HG02870 (cell line): Measurements from ENCODE around the gene STK24.
"Not testable (repeated sequence)": the region's sequence is repeated elsewhere in the genome, so short reads cannot be mapped to it uniquely, and the experiment has no call there.

Source experiments
- ATAC-seq: cut with Tn5 transposase; IDR thresholded peaks from one replicate; pipeline ENCODE4 v1.9.1; 2021; ENCODE audit warnings: mild to moderate bottlenecking, moderate library complexity; ENCODE audit not compliant: unreplicated experiment

Gene STK24

DNA sequence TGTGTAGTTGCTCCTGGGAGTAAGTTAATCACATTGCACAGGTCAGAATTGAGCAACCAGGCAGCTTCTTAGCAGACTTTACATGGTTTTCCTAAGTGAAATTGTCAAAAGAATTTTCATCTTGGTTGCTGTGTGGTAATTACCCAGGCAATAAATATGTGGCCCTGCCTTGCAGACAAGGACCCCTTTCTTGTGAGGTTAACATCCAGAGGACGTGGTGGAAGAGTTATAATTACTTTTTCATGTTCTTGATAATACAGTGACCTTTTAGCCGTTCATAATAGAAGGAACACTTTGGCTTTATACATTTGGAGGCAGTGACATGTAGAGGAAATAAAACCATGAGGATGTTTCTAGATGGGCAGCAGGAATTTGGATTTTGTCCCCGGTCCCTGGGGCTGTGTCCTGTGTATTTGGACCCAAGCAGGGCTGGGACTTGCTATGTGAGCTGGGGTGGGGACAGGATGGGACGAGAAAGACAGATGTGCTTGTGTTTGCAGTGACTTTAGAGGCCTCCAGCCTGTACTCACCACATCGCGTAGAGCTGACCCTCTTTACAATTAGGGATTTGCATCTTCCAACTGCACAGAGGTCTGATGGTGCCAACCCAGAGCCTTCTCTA, 156.2 kb downstream of the STK24 start:
- no peak for ATAC-seq

DNA sequence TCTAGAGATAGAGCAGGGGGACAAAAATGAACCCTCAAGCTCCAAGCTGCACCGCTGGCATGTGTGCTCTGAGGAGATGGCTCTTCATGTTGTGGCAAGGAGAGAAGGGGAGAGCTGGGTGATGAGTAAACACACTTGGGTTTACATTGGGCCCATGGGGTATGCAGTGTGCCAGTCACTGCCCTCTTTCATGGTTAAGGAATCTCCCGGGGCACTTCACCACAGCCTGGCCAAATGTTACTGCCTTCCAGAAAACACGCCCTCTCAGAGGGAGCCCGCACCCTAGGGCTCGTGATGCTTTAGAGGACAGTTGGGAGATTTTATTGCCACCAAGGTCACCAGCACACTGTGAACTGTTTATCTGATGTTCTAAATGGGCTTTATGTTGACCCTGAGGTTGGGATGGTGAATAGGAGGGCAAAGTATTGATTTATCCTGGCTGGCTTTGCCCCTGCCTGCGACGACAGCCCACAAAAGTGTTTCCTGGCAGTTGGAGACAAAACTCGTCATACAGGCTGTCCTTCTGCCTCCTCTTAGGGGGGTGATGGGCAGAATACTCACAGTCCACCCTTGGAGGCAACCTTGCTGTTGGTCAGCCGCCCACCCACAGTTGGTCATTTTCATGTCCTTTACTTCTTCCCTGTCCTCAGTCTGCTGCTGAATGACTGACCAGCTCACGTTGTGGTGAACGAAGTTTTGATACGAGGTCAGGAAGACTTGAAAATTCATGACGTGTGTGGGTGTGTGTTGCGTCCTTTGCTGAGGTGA, 156.9 kb downstream of the STK24 start:
- ATAC-seq, result no peak

DNA sequence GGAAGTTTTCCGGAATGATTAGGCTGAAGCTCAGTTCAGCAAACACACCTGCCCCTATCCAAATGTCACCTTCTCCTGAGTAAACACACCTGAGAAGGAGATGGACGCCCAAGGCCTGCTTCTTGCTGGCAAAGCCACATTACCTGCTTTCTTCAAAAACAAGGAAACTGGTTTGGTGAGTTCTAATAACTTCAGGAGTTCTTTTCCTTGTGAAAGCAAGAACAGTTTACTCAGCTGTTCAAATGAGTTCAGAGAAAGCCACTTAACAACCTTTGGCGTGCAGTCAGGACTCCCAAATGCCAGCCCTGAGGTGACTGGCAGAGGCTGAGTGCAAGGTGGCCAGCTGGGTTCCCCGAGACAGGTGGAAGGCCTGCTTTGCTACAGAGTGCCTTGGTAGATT, 160.5 kb downstream of the STK24 start:
- ATAC-seq, result no peak

DNA sequence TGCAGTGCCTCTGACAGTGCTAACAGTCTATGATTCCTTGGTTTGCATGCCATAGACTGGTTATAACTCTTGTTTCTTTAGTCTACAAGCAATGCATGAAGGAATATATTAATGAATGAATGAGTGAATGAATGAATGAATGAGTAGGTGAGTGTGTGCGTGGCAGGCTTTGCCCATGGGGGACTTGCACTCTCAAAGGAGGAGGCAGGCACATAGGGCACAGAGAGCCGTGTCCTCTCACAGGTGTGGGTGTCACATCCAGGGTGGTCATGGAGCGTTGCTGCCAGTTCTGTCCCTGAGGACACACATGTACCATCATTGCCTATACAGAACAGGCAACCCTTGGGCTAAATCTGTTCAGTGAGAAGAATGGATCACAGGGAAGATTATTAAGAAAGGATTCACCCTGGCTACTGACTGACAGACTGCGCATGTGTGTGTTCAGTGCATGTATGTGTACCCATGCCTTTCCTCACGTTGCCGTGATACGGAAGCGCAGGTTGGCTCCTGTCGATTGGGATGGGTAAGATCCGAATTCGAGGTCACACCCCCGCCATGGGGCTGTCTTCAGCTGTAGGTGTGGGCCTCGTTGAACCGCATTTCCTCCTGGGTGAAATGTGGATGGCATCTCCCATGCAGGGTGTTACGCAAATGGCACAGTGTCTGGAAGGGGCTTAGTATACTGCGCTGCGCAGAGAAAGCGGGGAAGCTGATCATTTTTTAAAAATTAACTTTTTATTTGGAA, 161.4 kb downstream of the STK24 start:
- ATAC-seq, result no peak

DNA sequence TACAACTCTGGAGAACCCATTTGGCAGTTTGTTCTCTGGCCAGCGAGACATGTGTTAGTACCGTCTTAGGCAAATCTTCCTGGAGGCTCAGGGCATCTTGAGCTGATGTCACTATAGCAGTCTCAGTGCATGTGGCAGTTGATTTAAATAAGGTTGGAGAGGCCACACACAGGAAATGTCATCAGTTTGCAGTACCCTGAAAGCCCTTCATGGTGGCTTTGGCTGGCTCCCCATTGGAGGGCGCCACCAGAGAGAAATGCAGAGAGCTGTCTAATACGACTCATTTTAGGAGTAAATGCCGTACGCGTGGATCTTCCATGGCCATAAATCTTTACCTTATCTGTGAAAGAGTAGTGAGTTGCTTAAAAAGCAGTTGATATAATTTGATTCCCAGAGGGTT, 163.1 kb downstream of the STK24 start:
- no peak for ATAC-seq

DNA sequence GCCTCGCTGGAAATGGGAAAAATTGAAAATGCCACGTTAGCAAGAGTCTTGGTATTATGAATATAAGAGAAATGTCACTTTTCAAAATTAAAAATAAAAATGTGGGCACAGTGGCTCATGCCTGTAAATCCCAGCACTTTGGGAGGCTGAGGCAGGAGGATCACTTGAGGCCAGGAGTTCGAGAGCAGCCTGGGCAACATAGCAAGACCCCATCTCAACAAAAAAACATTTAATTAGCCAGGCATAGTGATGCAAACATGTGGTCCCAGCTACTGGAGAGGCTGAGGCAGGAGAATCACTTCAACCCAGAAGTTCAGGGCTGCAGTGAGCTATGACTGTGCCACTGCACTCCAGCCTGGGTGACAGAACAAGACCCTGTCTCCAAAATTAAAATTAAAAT, 163.6 kb downstream of the STK24 start:
- not testable (repeated sequence) for ATAC-seq

DNA sequence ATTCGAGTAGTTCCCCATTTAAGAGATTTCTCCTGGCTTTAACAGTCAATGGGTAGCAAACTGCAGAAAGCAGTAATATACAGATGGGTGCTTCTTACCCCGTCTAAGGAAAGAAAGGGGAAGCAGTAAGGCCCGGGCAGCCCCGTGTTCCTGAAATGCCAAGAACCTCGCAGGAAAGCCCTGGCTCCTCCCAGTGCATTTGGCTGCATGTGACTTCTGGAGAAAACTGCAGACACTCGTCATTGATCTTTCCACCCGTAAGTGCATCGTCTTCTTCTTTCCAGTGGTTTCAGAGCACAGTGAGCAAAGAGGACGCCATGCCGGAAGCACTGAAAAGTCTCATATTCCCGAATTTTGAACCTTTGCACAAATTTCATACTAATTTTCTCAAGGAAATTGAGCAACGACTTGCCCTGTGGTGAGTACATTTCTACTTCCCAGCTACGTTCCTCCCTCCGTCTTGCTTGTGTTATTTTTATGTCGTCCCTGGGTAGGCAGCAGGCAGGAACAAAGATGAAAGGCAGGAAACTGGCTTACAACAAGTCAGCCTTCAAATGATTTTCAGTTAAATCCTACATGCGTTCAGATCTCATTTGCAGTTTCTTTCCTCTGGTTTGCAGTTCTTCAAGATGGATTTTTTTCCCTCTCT, 165.2 kb downstream of the STK24 start:
- ATAC-seq, result no peak

DNA sequence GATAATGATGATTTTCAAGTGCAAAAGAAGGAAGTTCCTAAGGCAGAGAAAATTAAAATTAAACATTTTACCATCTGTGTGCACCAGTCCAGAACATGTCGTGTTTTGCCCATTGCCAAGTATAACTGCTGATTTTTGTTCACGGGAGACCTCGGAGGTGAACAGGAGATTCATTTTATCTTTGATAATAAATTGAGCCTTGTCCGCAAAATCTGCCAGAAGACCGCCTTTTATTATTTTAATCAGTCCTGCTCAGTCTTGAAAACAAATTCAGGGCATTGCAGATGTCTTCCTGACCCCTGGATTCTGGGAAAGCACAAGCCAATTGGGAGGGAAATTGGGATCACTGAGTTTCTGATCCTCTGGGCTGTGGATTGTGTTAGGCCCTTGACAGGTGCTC, 165.9 kb downstream of the STK24 start:
- ATAC-seq, result no peak

DNA sequence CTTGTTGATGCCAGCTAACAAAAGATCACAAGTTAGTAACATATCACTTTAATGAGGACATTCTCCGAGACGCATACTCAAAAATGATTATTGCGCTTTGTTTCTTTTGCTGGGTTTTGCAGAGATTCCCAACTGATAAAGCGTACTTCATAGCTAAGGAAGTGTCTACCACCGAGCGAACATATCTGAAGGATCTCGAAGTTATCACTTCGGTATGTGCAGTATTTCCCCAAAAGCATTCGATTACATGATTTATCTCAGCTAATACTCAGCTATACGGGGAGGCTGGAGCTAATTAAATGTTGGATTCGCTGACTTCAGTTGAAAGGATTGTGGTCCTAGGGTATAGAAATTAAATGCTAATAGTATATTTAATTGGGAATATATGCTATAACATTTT, 166.3 kb downstream of the STK24 start:
- no peak for ATAC-seq

DNA sequence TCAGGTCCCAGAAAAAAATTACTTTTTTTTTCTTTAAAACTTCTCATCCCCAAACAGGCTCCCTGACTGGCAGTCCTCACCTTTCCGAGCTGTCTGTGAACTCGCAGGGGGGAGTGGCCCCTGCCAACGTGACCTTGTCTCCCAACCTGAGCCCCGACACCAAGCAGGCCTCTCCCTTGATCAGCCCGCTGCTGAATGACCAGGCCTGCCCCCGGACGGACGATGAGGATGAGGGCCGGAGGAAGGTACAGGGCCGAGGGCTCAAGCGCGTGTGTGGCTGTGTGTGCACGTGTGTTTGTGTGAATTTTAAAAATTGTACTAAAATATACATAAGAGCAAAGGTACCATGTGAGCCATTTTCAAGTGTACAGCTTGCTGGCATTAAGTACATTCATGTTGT, 167.6 kb downstream of the STK24 start:
- ATAC-seq, result no peak

DNA sequence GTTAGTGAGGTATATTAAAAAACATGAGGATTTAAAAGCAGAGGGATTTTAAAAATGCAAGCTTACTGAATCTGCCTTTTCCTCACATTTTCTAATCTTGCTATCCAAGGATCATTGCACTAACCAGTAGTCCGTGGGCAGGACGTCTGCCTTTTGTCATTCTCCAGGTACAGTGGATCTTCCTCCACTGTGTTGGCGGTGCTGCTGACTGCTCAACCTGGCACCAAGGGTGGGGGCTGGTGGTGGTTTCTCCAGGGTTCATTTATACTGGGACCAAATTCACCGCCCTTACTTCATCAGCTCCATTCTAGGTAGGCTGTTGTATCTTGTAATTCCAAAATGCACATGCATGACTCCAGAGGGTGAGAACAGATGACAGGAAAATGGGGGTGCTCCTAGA, 169.3 kb downstream of the STK24 start:
- ATAC-seq, result no peak

DNA sequence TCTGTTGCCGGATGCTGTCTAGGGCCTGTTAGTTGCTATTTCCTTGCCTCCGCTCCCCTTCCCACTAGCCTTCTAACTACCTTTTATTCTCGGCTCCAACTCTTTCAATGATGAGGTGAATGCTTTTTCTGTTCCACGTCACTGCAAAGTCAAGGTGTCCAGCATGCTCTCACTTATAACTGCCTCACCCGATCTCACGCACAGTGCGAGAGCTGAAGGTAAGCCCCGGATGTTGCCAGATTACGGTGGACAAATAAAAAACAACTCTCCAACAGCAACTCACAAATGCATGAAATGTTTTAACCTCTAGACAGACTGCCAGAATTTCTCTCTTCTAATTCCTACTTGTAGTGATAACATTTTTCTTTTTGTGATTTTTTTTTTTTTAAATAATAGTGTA, 169.9 kb downstream of the STK24 start:
- ATAC-seq, result no peak

DNA sequence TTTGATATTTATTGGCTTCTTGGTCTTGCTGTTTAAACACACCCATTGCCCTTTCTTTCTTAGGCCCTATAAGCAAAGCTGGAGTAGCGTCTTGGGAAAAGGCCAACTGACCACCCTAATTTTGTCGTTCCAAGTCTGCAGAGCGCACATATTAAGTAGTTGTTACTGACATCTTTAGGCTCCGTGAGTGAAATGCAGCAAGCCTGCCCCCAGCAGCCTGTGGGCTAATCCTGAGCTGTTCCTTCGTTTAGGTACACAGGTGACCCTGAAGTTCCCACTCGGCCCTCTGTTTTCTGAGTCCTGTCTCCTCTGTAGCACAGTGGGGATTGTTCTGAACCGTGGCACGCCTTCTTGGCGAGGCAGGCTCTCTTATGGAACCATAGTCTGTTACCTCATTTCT, 170.5 kb downstream of the STK24 start:
- ATAC-seq, result no peak

DNA sequence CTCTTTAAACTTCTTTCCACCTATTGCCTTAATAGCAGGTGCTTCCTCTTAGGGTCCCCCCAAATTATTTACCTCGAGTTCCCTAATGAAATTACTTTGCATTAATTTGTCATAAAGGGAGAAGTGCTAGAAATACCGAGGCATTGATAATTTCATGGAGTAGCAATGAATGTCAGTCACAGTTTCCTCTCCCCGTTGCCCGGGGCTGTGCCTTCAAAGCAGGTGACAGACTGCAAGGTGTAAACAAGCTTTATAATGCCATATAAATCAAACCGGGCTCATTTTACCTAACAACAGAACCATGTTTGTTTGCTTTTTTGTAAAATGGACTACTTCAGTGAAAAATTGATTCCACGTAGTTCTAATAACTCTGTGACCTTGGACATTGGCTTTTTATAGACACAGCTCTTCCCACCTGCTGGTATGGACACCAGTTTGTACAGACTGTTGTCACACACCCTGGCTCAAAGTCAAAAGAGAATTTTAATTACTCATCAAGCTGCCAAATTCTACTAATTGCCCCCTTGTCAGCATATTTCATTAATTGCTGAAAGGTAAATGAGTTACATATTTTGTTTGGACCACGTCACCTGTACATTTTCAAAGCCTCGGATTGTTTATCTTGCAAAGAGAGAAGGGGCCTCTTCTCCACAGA, 171.1 kb downstream of the STK24 start:
- no peak for ATAC-seq

DNA sequence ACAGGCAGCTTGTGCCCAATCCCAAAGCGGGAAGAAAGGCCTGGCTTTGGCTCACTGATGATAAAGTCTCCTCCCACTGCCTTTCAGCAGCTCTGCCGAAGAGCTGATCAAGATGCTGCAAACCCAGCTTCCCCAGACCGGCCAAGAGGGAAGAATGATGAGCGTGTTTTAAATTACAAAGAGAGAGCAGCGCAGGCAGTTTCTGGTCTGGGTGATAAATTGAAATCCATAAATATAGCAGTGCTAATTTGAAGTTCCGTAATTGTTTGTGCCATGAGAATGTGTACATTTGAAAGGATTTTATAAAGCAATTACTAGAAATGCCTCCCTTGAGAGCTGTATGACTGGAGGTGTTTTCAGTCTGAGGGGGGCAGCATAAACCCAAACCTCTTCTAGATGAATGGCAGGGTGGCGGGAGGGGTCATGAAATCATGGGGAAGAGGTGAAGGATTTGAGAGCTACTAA, 171.8 kb downstream of the STK24 start:
- no peak for ATAC-seq

DNA sequence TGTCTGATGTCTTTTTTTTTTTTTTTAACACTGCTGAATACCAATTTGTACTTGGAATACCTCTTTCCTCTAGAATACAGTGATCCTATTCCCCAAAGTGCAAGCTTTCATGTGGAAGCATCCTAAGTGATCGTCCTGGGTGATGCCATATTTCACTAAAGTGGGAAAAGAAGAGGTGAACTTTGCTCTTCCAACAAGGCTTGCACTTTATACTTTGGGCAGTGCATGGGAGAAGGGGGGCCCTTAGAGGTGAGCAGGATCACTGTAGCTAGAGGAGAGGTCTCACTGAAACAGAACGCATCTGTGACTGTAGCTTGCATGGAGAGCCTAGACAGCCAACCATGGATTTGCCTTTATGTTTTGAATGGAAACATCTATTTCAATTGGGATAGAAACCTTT, 173.8 kb downstream of the STK24 start:
- ATAC-seq, result no peak

DNA sequence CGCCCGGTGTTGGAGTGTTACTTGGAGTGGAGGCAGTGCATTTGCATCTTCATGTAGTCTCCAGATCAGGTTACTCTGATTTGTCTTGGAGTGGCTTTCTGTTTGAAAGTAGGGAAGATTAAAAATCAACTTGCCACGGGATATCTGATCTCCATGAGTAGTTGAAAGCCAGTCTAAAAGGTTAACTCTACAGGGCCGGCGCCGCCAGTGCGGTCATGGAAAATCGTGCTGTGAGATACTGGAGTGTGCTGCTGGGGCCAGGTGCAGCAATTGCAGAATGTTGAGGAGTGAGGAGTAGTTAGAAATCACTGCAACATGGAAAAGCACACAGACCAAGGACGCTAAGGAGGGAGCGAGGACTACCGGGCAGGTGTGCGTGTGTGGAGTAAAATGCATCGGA, 175.0 kb downstream of the STK24 start:
- ATAC-seq, result no peak

DNA sequence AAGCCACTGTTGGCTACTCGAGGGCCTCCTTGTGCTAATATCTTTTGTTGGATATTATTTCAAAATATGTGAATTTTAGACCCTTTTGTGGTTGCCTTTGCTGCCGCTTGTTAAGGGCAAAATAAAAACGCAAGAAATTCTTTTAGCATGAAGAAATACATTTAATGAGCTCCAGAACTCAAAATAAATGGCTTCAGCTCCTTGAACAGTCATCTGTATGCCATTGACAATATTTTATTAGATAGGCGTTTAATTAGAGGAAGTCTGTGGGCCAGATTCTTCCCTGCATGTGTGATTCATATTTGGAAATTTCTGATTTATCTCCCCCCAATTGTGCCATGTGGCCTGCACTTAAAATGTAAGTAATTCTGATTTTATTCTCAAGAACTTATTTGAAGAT, 177.2 kb downstream of the STK24 start:
- no peak for ATAC-seq

DNA sequence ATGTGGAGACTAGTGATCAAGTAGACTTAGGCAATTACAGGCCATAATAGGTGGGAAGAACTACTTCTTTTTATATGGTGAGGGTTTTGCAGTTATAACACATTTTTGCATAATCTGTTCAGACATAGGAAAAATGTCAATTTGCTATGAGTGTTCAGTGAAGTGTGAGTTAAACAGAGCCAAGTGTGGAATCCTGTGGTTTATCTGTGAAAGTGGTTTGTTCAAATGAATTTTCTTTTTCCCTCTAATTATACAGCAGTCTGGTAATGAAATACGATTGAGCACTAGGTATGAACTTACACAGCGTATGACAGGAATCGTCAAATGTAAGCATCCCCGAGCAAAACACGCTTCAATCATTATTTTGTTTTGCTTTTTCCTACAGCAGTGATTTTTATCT, 178.3 kb downstream of the STK24 start:
- ATAC-seq, result no peak

DNA sequence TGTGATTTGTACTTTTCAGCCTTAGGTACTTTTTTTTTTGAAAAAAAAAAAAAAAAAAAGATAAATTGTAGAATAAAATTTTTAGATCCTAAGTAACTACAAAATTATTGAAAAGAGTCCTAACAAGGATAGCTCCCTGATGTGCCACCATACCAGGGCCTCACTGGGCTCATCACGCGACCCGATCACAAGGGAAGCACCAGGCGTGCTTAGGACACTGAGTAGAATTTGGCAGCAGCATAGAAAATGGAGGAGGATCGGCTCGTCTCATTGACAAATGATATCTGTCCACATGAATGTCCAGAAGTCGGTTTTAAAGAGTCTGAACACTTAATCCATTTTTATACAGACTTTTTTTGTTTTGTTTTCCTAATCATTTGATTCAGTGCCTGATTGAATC, 179.0 kb downstream of the STK24 start:
- no peak for ATAC-seq

DNA sequence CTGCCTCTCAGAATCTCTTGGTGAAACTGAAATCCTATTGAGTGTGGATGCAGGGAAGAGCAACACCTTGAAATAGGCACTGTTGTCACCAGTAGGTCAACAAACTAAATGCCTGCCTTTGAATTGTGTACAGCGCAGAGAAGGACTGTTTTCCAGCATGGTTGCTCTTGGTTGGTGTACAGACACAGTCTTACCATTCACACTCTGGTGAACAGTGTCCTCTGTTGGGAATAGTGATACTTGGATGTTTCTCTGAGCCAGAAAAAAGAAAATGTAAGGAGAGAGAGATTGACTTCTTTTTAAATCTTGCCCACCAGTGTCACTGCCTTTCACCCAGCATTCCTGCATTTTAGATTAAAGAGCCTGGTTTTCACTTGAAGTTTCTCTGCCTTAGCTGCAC, 179.7 kb downstream of the STK24 start:
- ATAC-seq, result no peak
